Activated CD4-positive, alpha-beta memory T cell treated with anti-CD3 and anti-CD28 coated beads, Interleukin-2, amount 10 ng/mL, durations not matched to agents 7 days and 5 days (primary cell): ENCODE data around the gene ZNF516. TPM values are rescaled to one million over a fixed set of nuclear protein-coding genes. Genes with fewer than 3 reads are reported as not detected.
A peak's percentile ranks its signal among the peaks of the same experiment; 100 is the strongest.

Experiments used
- CTCF ChIA-PET: fragments of 350-600 bp; sonication (Branson Sonifier 250); formaldehyde crosslinking; loops from one replicate; lab custom pipeline; 2021; ENCODE audit warnings: antibody characterized with exemption, inconsistent platforms; lab: Charles Lee
- POLR2A ChIA-PET: fragments of 350-600 bp; sonication (Branson Sonifier 250); formaldehyde crosslinking; loops from one replicate; lab custom pipeline; 2021; ENCODE audit warnings: antibody characterized with exemption; lab: Charles Lee
- DNase-seq: peaks from one replicate; pipeline ENCODE4 v3.0.0-alpha.2; 2020
- H3K27ac Mint-ChIP-seq: one replicate; pipeline ENCODE4 v1.8.0; 2021; ENCODE audit warnings: mild to moderate bottlenecking, mixed read lengths
- H3K27me3 Mint-ChIP-seq: one replicate; pipeline ENCODE4 v1.8.0; 2021; ENCODE audit warnings: mixed read lengths
- H3K36me3 Mint-ChIP-seq: one replicate; pipeline ENCODE4 v1.8.0; 2021; ENCODE audit warnings: low read depth, mixed read lengths
- H3K4me1 Mint-ChIP-seq: one replicate; pipeline ENCODE4 v1.8.0; 2021; ENCODE audit warnings: mixed read lengths
- H3K4me3 Mint-ChIP-seq: one replicate; pipeline ENCODE4 v1.8.0; 2021; ENCODE audit warnings: mild to moderate bottlenecking, mixed read lengths
- H3K9me3 Mint-ChIP-seq: one replicate; pipeline ENCODE4 v1.8.0; 2021; ENCODE audit warnings: mixed read lengths
- total RNA-seq, 2 experiments: library from RNA; stranded (reverse); gene quantifications; one replicate each; pipeline ENCODE4 v1.2.3, GENCODE V29; 2021

The ZNF516 gene
- total RNA-seq, 2 experiments from 2014 or later: 3.9 to 5.0 TPM

DNA sequence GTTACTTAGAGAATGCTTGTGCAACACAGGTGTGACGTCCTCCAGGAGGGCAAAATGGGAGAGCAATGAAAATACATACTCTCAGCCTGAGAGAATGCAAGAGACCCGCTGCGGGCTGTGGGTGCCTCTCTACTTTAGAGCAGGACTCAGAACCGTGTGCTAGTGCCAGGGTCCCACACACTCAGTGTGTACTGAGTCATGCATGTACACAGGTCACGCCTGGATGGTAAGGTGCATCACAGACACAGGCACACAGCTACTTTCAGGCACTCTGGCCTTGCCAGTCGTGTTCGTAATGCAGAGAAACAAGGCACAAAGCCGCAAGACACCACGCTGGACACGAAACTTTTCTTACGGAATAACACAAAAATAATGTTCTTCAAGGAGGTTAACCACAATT, 125.3 kb downstream of the ZNF516 start:
- no peak for DNase-seq
- H3K27ac Mint-ChIP-seq: no peak overlapping the region
- H3K4me3 Mint-ChIP-seq: no peak overlapping the region
- ChIA-PET POLR2A (no interaction called here), CTCF (no interaction called here)
- H3K9me3 Mint-ChIP-seq: peaks cover 4% of the 10 kb centered on the region
- H3K27me3 Mint-ChIP-seq: peaks cover 20% of the 10 kb centered on the region
- no peaks in the 10 kb centered on the region for H3K36me3 Mint-ChIP-seq
- peaks cover 21% of the 10 kb centered on the region for H3K4me1 Mint-ChIP-seq

- DNase-seq: no peak
- Mint-ChIP-seq H3K27ac (no peak overlapping the region), H3K4me3 (no peak overlapping the region), H3K27me3 (peaks cover 20% of the 10 kb centered on the region), H3K4me1 (peaks cover 21% of the 10 kb centered on the region), H3K9me3 (no peaks in the 10 kb centered on the region), H3K36me3 (no peaks in the 10 kb centered on the region)
- ChIA-PET CTCF (no interaction called here), POLR2A (no interaction called here)
These were observed 126.1 kb downstream of the ZNF516 start for GRCh38 chr18:76368976-76369375.

GRCh38 chr18:76368271-76368670, 126.8 kb downstream of the ZNF516 start:
- no peak overlapping the region for H3K27ac Mint-ChIP-seq
- no peaks in the 10 kb centered on the region for H3K36me3 Mint-ChIP-seq
- DNase-seq: no peak
- H3K27me3 Mint-ChIP-seq: peaks cover 18% of the 10 kb centered on the region
- ChIA-PET CTCF (no interaction called here), POLR2A (no interaction called here)
- peaks cover 22% of the 10 kb centered on the region for H3K4me1 Mint-ChIP-seq
- no peak overlapping the region for H3K4me3 Mint-ChIP-seq
- H3K9me3 Mint-ChIP-seq: no peaks in the 10 kb centered on the region

DNA sequence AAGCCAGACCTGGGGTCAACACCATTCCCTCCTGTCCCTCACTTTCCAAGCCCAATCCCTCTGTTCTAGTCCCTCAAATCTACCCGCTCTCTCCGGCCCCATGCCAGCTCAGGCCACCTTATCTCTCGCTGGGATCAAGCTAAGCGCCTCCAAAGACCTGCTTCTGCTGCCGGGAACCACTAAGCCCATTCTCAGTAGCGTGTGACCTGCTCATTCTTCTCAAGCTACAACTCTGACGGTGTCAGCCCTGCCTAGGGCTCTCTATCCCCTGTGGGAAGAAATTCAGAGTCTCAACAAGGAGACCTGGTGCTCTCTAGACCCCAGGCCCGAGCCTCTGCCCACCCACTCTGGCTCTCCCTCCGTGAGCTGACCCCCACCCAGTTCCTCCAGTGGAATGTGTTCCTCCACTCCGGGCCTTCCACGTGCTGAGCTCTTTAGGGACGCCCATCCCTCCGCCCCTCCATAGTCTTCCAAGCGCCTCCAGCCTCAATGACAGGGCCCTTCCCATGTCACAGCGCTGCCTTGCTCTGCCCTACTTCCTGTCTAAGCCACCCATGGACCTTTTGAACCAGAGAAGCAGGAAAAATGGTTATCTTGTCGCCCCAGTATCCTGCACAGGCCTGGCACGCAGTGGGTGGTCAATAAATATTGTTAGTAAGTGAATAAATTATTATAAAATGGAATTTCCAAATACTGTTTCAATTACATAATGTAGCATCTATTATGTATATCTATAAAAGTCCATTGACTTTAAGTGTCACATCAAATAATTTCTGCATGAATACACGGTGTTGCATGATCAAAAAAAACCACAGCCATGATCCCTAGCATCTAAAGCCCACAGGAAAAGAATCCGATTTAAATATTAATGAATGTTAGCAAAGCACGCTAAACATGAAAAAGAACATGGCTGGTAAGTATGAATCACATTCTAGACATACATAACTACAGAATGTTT, 127.6 kb downstream of the ZNF516 start:
- ChIA-PET POLR2A (no interaction called here), CTCF (no interaction called here)

GRCh38 chr18:76365561-76365960, 129.5 kb downstream of the ZNF516 start:
- POLR2A ChIA-PET: no interaction called here

More for the DNA sequence above, 127.6 kb downstream of the ZNF516 start:
- H3K27ac Mint-ChIP-seq: no peak overlapping the region
- H3K27me3 Mint-ChIP-seq: peaks cover 13% of the 10 kb centered on the region
- no peaks in the 10 kb centered on the region for H3K9me3 Mint-ChIP-seq
- DNase-seq: no peak
- H3K36me3 Mint-ChIP-seq: no peaks in the 10 kb centered on the region
- H3K4me1 Mint-ChIP-seq: peaks cover 19% of the 10 kb centered on the region
- no peak overlapping the region for H3K4me3 Mint-ChIP-seq

DNA sequence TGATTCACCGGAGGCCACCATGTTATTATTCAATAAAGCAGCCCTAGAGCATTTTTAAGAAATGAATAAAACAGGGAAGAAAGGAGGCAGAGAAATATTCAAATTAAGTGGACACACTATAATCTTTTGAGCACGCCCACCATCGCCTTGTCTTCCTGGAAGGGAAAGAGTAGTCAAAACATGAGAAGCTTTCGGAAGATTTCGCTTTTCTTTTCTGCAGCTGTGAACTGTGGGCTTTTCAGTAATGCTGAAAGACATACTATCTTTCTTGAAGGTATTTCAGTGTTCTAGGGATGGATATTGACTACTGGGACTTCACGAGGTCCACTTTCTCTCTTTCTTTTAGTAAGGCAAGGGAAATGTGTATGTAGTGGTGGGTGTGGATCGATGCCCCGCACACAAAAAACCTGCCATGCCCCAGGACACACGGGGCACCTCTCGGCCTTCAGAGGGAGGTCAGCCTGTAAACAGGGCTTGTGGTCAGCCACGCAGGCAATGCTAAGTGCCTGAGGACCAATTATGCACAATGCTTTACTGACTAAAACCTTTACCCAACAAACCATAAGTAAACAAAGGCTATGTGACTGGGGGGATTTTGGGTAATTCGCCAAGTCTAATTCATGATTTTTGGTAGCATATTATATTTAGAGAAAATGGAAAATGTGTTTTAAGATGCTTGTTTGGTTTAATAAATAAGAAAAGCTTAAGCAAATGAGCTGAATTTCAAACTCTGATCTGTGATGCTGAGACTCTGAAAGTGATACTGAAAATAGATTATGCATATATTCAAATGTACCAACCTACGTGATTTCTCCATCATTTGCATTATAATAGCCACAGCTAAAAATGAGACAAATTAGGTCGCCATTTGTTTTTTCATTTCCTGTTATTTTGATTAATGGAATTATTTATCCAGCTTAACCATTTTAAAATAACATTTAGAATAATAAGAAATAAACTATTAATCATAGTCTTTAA, 130.5 kb downstream of the ZNF516 start:
- Mint-ChIP-seq H3K9me3 (no peaks in the 10 kb centered on the region), H3K4me3 (no peak overlapping the region), H3K27ac (peak overlapping the region; percentile 19), H3K4me1 (peaks cover 19% of the 10 kb centered on the region), H3K27me3 (peaks cover 12% of the 10 kb centered on the region), H3K36me3 (no peaks in the 10 kb centered on the region)
- ChIA-PET CTCF (no interaction called here), POLR2A (no interaction called here)
- DNase-seq: no peak

More at GRCh38 chr18:76365561-76365960, 129.5 kb downstream of the ZNF516 start:
- H3K4me1 Mint-ChIP-seq: peaks cover 19% of the 10 kb centered on the region
- H3K27ac Mint-ChIP-seq: no peak overlapping the region
- DNase-seq: no peak
- CTCF ChIA-PET: no interaction called here
- no peak overlapping the region for H3K4me3 Mint-ChIP-seq
- no peaks in the 10 kb centered on the region for H3K36me3 Mint-ChIP-seq
- H3K9me3 Mint-ChIP-seq: no peaks in the 10 kb centered on the region
- H3K27me3 Mint-ChIP-seq: peaks cover 13% of the 10 kb centered on the region

DNA sequence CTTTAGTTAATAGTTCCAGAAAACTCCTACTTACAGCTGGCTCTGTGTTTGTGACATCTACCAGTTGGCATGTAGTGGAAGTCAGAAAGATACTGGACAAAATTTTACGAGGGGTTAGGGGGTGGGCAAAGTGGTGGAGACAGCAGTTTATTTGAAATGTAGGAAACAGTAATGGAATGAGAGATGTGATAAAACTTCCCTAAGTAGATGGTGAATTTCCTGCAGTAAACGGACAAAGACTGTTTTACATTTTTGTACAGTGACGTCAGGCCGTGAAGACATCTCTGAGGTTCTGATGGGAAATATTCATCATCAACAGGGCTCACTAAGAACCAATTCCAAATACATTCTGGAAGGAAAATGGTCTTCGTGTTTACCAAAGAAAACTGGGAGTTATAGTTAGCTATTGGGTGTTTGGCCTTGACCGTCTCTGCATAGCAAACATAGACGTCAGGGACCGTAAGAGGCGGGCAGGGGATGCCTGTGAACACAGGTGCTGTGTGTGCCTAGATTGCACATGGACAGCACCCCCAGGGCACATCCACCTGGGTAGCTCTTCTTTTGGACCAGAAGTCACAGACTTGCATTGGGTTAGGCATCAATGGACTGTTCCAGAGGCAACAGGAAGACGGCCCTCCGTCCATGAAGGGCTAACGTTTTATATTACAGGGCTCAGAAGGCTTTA, 131.5 kb downstream of the ZNF516 start:
- POLR2A ChIA-PET: no interaction called here
- Mint-ChIP-seq H3K9me3 (no peaks in the 10 kb centered on the region), H3K36me3 (no peaks in the 10 kb centered on the region), H3K4me1 (peaks cover 19% of the 10 kb centered on the region), H3K27me3 (peaks cover 5% of the 10 kb centered on the region), H3K27ac (no peak overlapping the region), H3K4me3 (no peak overlapping the region)
- no peak for DNase-seq
- CTCF ChIA-PET: no interaction called here

- no peaks in the 10 kb centered on the region for H3K9me3 Mint-ChIP-seq
- peaks cover 5% of the 10 kb centered on the region for H3K27me3 Mint-ChIP-seq
- ChIA-PET CTCF (no interaction called here), POLR2A (no interaction called here)
- no peak overlapping the region for H3K4me3 Mint-ChIP-seq
- no peaks in the 10 kb centered on the region for H3K36me3 Mint-ChIP-seq
- H3K27ac Mint-ChIP-seq: no peak overlapping the region
- no peak for DNase-seq
- H3K4me1 Mint-ChIP-seq: peaks cover 19% of the 10 kb centered on the region
These were observed 132.4 kb downstream of the ZNF516 start for GRCh38 chr18:76362676-76363075.

GRCh38 chr18:76361219-76361618, 133.8 kb downstream of the ZNF516 start:
- CTCF ChIA-PET: no interaction called here
- peaks cover 19% of the 10 kb centered on the region for H3K4me1 Mint-ChIP-seq
- H3K36me3 Mint-ChIP-seq: no peaks in the 10 kb centered on the region
- POLR2A ChIA-PET: interaction anchor here (0.7 kb wide), 1 partner anchor 306 kb away, joined by 3 read pairs; no protein-coding TSS in a partner anchor
- peaks cover 2% of the 10 kb centered on the region for H3K27me3 Mint-ChIP-seq
- H3K27ac Mint-ChIP-seq: no peak overlapping the region
- no peaks in the 10 kb centered on the region for H3K9me3 Mint-ChIP-seq
- H3K4me3 Mint-ChIP-seq: no peak overlapping the region
- DNase-seq: no peak

DNA sequence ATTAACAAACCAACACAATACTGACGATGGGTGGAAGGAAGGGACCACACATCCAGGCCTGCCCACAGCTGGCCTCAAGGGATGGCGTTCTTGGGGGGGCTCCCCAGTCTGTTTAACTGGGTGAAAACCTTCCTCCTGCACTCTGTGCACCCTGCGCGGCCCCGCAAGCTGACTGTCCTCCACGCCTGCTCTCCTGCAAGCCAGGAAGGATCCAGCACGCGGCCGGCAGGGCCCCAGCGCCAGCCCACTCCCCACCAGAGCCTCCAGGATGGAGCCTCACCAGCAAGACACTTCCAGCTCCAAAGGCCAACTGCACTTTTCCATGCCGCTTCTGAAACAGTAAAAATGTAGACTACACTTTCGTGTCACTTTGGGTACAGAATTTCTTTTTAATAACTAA, 135.1 kb downstream of the ZNF516 start:
- Mint-ChIP-seq H3K4me1 (peaks cover 17% of the 10 kb centered on the region), H3K36me3 (no peaks in the 10 kb centered on the region), H3K27ac (no peak overlapping the region), H3K9me3 (no peaks in the 10 kb centered on the region), H3K4me3 (no peak overlapping the region), H3K27me3 (peaks cover 2% of the 10 kb centered on the region)
- ChIA-PET POLR2A (no interaction called here), CTCF (no interaction called here)
- no peak for DNase-seq

DNA sequence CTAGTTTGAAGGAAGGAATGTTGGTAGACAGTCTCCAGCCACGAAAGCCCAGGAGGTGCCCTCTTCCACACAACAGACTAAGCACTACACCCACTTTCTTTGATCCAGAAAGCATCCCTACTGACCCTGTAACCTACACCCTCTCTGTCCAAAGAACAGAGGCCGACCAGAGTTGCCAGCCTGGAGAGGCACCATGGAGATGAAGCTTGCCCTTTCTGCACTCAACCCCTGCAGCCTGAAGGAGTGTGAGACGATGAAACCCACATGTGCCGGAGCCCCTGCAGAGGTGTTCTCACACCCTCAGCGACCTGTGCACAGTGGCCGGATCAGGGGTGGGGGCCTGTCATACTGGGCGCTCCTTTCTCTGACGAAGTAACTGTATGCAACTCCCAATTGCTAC, 136.3 kb downstream of the ZNF516 start:
- no peak overlapping the region for H3K27ac Mint-ChIP-seq
- peaks cover 6% of the 10 kb centered on the region for H3K4me1 Mint-ChIP-seq
- no peaks in the 10 kb centered on the region for H3K9me3 Mint-ChIP-seq
- peaks cover 2% of the 10 kb centered on the region for H3K27me3 Mint-ChIP-seq
- ChIA-PET CTCF (no interaction called here), POLR2A (no interaction called here)
- no peaks in the 10 kb centered on the region for H3K36me3 Mint-ChIP-seq
- DNase-seq: no peak
- no peak overlapping the region for H3K4me3 Mint-ChIP-seq

GRCh38 chr18:76357585-76358260, 137.3 kb downstream of the ZNF516 start:
- Mint-ChIP-seq H3K27me3 (peaks cover 2% of the 10 kb centered on the region), H3K36me3 (no peaks in the 10 kb centered on the region), H3K4me3 (no peak overlapping the region), H3K27ac (no peak overlapping the region), H3K9me3 (no peaks in the 10 kb centered on the region), H3K4me1 (no peaks in the 10 kb centered on the region)
- no peak for DNase-seq
- ChIA-PET CTCF (no interaction called here), POLR2A (no interaction called here)
